Islet of Langerhans (tissue), 1 donor: ENCODE data around the gene CDHR2.
A peak's percentile ranks its signal among the peaks of the same experiment; 100 is the strongest.

Source experiments
- FAIRE-seq: peaks from one replicate; lab custom pipeline; 2011; peaks lifted over from hg19 to GRCh38; lab: Jason Lieb, UNC

The CDHR2 gene

DNA sequence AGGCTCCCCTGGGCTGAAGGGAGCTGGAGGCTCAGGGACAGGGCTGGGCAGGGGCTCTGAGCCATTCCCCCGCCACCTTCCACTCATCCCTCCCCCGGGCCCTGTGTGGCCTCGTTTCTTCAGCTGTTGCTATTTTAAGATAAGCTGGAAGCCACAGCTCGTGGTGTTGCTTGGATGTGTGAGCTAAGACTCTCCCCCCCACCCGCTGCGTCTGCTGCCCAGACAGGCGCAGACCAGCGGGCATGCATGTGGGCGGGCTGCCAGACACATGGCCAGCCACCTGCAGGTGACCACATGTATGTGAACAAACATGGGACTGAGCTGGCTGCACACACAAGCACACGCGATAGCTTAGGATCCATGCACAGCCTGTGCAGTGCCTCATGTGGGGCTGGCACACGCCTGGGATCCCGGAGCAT lies 72.5 kb downstream of the CDHR2 start:
- no peak for FAIRE-seq

DNA sequence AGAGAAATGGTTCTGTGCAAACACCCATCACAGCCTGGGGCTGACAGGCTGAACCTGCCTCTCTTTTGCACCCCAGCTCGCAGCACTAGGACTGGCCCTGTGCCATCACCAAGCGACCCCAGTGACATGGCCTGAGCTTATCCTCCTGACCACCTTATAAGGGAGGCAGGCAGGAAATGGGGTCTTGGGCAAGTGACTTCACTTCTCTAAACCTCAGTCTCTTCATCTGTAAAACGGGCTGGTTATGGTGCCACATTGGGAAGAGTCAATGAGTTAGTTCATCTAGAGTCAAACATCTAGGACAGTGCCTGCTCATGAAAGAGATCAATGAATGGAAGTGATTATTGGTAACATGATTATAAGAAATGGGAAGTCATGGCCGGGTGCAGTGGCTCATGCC lies 75.0 kb downstream of the CDHR2 start:
- no peak for FAIRE-seq

DNA sequence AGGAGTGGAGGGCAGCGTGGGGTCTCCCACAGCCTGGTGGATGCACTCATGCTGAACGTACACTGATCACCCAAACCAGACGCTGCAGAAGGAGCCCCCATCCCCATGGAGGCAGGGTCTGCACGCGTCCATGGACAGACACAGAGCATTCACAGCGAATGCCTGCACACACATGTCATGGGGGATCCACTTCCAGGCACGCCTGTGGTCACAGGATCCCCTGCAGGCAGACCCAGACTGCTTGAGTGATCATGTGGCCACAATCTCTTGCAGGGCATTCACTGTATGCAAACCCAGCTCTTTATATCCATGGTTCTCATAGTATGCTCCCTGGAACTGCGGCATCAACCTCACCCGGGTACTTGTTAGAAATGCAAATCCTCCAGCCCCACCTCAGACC lies 75.8 kb downstream of the CDHR2 start:
- no peak for FAIRE-seq

DNA sequence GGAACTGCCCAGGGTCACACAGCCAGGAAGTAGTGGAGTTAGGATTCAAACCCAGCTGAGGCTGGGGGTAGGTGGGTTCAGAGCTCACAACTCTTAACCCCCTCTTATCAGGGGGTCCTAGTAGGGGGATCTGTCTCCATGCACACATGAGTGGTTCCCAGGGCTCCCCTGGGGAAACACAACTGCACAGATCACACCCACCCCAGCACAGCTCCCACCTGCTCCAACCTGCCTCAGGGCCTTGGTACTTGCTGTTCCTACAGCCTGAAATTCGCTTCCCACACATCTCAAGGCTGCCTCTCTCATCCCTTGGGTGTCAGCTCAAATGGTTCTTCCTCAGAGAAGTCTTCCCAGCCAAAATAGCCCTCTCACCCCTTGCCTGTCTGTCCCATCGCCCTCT lies 76.4 kb downstream of the CDHR2 start:
- no peak for FAIRE-seq

DNA sequence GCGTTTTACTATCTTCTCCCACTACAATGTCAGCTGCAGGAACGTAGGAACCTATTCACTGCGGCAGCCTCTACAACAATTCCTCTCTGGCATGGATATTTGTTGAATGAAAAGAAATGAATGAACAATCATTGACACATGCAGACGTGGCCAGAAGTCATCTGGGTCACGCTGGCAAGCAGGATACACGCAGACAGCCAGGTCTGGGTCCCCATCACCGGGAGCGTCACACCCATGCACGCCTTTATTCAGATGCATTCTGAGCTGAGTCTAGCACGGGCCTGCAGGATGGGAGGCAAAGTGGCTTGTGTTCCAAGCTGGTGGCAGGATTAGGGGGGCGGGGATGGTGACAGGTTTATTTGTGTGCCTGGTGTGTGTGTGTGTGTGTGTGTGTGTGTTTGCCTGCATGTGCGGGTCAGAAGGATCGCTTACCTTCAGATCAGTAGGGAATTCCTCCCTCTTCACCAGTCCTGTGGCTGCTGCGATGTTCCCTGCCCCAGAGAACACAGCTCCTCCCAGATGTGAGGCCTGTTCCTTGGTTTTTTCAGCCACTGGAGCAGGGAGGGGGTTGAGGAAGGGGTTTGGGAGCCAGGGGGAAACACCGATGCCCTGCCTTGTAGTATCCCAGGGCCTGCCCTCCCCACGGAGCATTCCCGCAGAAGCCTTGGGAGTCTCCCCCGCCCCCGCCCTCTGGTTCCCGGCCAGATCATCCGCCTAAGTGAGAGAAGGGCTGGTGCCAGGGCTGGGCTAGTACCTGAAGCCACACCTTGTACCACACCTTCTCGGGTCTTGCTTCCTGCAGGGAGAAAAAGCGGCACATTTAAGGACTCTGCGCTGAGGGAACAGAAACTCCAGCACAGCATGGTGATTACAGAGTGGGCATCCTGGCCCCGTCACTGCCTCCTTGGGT lies 77.1 kb downstream of the CDHR2 start:
- FAIRE-seq = no peak

DNA sequence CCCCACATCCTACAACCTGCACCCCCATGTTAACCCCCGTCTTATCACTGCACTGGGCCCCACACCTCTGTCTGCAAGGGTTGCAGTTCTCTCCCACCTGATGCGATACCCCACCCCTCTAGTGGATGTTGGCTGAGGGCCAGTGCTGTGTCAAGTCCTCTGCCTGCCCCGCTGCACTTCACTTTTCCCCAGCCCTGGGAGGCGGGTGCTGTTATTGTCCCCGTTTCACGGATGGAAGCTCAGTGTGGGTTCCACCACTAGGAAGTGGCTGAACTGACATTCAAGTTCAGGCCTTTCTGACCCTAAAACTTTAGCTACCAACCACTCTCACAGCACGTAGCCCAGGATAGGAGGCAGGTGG lies 77.7 kb downstream of the CDHR2 start:
- FAIRE-seq = no peak

DNA sequence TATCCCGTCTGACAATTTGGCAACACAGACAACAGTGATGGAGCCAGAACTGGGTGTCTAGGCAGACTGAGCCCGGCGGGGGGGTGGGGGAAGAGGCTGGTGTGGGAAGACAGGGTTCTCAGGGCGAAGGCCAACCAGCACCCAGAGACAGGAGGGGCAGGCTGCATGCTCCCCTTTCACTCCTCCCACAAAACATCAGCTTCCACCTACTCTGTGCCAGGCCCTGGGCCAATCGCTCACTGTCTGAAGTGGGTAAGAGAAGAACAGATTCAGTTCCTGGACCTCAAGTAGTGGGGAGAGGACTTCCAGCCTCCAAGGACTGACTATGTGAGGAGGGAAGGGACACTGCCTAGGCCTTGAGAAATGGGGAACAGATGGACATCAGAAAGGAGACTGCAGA lies 78.4 kb downstream of the CDHR2 start:
- no peak for FAIRE-seq

DNA sequence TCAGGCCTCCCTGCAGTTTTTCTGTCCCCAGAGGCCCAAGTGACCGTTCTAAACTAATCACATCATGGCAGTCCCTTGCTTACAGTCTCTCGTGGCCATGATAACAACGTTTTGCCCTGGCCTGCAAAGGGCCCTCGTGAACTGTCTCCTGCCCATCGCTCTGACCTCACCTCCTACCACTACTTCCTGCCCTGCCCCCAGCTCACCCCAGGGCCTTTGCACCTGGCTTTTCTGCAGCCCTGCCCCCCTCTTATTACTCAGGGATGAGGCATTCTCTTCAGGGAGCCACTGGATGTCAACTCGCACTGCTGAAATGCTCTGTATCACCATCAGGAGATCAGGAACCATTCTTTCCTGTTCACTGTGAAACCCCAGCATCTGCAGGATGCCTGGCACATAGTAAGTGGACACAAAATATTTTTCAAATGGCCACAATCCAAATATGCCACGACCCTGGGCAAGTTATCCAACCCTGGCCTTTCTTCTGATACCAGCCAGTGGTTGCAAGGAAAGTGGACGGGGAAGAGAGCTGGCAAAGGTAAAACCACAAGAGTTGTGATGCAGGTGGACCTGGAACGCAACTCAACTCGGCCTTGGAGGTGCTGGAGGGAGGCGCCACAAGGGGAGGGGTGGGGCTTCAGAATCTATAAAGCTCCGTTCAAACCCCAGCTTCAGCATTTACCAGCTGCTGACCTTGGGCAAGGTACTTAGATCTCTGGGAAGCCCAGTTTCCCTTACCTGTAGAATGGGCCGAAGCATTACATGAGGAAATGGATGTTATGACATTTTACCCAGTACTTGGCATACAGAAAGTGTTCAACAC lies 79.5 kb downstream of the CDHR2 start:
- no peak for FAIRE-seq

DNA sequence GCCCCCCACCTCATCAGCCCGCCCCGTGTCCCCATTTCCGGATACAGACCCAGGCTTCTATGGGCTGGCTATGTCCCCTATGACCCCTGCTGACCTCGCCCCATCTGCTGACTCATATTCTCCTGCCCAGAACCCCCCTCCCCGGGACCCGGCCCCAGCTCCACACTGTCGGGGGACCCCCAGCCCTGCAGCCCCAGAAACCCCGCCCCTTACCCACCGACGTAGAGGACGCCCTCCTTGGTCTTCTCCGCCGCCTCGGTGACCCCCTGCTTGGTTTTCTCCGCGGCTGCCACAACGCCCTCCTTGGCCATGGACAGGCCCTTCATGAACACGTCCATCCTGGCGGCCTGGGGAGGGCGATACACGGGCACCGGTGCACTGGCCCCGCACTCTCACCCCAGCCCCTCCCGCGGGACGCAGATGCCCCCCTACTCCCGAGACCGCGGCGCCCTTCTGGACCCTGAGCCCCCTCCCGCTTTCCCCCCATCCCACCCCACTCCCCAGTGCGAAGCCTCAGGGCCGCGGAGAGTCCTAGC lies 80.2 kb downstream of the CDHR2 start:
- no peak for FAIRE-seq

DNA sequence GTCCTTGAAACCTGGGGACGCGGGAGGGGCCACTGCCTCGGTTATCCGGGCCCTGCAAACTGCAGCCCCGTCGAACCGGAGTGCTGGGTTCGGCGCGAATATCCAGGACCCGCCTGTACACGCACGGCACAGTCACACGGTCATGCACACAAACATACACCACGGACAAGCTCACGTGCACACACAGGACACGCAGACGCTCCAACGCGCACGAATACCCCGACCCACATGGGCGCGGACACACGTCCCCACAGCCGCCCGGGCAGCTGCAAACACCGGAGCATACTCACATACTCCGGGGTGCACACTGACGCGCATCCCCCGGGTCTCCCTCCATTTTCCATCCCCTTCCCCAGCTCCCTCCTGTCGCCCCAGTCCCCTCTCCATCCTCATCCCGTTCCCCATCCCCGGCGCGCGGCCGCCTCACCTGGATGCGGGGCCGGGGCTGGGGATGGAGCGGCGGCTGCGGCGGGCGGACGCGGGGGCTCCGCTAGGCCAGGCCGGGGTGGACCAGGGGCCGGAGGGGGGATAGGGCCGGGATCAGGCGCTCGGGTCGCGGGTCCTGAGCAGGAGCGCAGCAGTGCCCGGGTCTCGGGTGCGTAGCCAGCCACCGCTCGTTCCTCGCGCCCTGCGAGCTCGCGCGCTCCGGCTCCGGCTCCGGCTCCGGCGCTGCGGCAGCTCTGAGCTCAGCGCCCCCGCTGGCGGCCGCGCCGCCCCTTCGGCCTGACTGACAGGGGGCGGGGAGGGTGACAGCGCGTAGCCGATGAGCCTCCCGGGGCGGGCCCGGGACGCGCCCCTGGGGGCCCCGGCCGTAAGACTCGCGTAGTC lies 80.9 kb downstream of the CDHR2 start, which contains the start of the genes EIF4E1B and SNCB:
Gene EIF4E1B, plus strand, starts transcription at position 823 of the 828 bp plus-strand sequence. CDS start 12,113 bp downstream, outside the sequence.
Gene SNCB, minus strand, starts transcription at position 682 of the 828 bp plus-strand sequence. CDS start 880 bp downstream, outside the sequence.
- FAIRE-seq = no peak

DNA sequence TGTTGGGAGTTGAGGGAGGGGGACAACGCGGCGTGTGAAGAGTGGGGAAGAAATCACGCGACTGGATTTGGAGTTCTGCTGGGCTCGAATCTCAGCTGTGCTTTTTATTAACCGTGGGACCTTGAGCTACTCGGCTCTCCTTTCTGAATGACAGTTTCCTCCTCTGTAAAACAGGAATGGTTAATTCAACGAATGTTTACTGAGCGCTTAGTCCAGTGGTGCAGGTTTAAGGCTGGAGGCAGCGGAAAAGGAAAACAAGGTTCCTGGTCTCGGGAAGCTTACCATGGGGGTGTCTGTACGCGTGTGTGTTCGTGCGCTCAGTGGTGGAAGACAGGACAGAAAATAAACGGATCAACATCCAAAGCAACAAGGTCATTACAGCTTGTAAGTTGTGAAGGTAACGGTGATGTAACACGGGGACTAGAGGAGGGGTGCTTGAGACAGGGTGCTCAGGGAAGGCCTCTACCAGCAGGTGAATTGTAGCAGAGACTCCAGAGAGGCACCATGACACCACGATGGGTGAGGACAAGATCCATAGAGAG lies 81.6 kb downstream of the CDHR2 start:
- FAIRE-seq = peak; percentile 93

DNA sequence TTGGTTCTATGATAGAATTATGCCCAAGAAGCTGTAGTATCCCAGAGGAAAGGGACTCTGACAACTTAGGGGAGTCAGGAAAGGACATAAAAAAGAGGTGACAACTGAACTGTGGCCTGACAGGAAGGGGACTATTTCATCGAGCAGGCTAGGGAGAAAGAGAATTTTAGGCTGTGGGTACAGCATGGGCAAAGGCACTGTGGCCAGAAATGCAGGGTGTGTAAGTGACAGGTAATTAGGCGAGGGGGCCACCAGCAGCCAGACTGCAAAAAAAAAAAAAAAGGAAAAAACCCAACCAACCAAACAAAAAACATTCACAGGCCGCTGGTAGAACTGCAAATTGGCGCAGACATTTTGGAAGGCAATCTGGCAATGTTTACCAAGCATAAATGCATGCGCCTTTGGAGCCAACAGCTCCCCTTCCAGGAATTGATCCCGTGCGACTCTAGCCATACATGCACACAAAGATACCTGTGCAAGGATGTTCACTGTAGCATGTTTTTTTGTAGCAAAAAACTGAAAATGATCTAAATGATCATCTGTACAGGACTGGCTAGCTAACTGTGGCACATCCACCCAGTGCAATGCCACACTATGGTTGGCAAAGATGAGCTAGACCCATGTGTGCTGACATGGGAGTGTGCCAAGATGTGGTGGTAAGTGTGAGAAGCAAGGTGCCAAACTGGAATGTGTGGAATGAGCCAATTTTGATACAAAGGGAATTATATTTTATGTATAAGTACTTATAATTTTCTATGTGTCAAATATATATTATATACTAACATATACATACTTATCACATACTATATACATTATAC lies 82.5 kb downstream of the CDHR2 start:
- peak; percentile 71 for FAIRE-seq

DNA sequence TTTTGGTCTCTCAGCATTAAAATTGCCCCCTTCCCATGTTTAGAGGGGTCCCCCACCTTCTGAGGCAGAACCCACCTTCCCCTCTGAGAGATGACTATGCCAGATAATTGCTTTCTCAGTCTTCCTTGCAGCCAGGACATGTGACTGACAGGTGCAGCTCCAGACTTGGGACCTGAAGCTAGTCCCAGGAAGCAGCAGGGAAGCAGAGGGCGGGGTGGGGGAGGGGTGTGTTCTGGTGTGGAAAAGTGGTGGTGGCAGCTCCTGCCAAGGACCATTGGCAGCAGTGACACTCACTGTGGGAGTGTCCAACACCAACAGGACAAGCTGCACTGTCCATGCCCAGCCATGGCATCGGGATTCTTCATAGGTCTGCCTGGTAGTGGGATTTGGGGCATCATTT lies 83.6 kb downstream of the CDHR2 start:
- no peak for FAIRE-seq

DNA sequence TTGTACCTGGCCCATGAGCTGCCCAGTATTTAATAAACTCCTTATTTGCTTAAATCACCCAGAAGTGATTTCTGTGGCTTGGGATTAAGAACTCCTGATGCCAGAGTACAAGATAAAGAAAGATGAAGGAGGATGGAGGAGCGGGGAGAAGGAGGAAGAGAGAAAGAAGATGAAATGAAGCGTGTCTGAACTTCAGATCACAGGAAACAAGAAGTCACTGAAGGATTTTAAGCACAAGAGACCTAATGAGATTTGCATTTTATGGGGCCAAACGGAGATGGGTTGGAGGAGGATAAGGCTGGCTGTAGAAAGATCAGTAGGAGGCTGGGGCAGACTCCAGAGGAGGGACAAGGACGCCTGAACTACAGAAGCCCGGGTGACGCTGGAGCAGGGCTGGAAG lies 84.5 kb downstream of the CDHR2 start:
- no peak for FAIRE-seq

DNA sequence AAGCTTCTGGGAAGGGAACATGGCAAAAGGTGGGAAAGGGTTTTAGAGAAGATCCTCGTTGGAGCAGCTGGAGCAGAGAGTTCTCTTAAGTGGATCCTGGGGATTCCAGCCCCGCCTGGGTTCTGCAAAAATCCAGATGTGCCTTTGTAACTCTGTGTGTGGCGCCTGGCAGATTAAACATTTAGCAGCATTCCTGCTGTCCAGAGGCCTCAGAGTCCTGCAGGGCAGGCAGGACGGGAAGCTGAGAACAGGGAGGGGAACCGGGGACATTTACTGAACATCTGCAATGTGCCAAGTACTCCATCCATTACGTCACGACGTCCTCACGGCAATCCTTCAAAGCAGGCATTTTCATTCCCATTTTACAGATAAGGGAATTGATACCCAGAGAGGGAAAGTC lies 87.3 kb downstream of the CDHR2 start:
- no peak for FAIRE-seq

DNA sequence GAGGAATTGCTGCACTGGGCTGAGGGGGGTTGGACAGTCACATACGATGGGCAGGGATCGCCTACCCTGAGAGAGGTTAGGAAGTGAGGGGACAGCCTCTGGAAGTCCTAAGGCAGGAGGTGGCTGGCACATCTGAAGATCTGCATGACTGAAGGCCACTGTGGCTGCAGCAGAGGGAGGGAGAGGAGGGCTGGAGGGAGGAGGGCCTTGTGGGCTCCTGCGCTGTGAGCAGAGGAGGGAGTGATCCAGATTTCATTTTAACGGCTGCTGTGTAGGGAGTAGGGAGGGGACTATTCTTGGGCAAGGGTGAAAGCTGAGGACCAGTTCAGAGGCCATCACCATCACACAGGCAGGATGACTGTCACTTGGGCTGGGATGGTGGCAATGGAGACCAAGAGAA lies 88.4 kb downstream of the CDHR2 start:
- no peak for FAIRE-seq

DNA sequence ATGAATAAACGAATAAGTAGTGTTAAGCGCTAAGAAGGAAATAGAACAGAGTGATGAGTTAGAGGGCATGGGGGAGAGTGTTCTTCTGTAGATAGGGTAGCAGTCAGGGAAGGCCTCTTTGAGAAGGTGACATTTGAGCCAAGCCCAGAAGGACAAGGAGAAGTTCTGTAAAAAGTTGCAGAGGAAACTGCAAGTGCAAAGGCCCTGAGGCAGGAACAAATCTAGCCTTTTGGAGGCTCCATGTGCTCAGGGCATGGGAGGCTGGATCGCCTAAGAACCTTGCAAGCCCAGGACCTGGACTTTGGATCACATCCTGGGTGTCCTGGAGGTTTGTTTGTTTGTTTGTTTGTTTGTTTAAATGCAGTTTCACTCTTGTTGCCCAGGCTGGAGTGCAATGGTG lies 89.3 kb downstream of the CDHR2 start:
- FAIRE-seq = no peak

DNA sequence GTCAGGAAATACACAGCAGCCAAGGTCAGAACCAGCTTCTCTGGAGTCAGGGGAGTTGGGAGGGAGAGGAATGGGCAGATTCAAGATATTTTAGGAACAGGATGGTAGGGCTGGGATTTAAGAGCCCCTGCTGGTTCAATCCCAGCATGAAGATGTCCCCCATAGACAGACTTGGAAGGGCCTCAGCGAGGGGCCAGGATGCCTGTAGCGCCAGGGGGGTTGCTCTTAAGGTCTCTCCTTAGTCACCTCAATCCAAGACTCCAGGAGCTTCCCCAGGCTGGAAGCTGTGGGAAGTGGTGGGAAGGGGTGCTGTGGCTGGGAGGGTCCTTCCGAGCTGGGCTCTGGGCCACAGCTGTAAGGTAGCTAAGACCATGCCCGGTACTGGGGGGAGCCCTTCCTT lies 90.1 kb downstream of the CDHR2 start:
- no peak for FAIRE-seq

DNA sequence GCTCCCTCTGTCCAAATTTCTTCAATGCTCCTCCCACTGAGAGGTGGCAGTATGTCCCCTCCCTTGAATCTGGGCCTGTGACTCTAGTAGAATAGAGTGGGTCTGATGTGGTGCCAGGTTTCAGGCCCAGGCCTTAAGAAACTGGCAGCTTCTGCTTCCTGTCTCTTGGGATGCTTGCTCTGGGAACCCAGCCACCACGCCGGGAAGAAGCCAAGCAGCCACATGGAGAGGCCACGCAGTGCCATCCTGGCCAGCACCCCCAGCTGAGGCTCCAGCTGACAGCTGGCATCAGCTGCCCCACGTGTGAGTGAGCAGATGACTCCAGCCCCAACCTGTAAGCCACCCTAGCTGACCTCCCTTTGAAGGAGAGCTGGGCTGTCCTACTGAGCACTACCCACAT lies 90.8 kb downstream of the CDHR2 start:
- no peak for FAIRE-seq

DNA sequence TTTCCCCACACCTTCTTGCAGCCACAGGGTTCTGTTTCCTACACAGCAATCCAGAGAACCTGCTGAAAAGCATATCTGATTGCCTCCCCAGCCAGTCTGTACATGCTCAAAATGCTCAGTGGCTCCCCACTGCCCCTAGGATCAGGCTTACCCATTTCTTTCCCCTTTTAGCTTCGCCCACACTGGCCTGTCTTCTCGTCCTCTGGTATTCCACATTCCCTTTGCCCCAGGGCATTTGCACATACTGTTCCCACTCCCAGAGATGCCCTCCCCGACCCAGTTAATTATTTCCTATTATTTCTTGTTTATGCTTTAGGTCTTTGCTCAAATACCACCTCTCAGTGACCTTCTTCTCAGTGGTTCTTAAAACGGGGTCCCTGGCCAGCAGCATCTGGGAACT lies 91.5 kb downstream of the CDHR2 start:
- FAIRE-seq = no peak
